Heart right ventricle (tissue), 16 donors: ENCODE measurements around the gene IMPA2. TPM values are rescaled to one million over a fixed set of nuclear protein-coding genes. Genes with fewer than 3 reads are reported as not detected.

ENCODE experiments used
- ATAC-seq, 8 donors: fragments of 200-7000 bp; cut with Tn5 transposase; one replicate each; pipeline ENCODE4 v1.9.1; 2020; ENCODE audit warnings: mild to moderate bottlenecking in 8 of 8, moderate library complexity in 8 of 8, moderate number of reproducible peaks in 1 of 8
- DNase-seq, 2 donors: peaks; one replicate each; pipeline ENCODE4 v3.0.0-alpha.2; 2020
- H3K27ac ChIP-seq, 10 donors: fragments of 200-600 bp; sonication (generic) in 2 of 10; one replicate each; pipeline versions ENCODE4 v1.5.0 to v1.8.0; 2020 to 2022; ENCODE audit warnings: mild to moderate bottlenecking in 3 of 10
- H3K27me3 ChIP-seq, 7 donors: fragments of 200-600 bp; one replicate each; pipeline ENCODE4 v1.8.0; 2021 to 2022; ENCODE audit warnings: mild to moderate bottlenecking in 2 of 7
- H3K36me3 ChIP-seq, 9 donors: fragments of 200-600 bp; sonication (generic) in 1 of 9; one replicate each; pipeline versions ENCODE4 v1.5.0 to v1.8.0; 2020 to 2022; ENCODE audit warnings: mild to moderate bottlenecking in 2 of 9
- H3K4me1 ChIP-seq, 9 donors: fragments of 200-600 bp; sonication (generic) in 1 of 9; one replicate each; pipeline versions ENCODE4 v1.5.0 to v1.8.0; 2020 to 2022; ENCODE audit warnings: mild to moderate bottlenecking in 4 of 9
- H3K4me3 ChIP-seq, 10 donors: fragments of 200-600 bp; sonication (generic) in 2 of 10; one replicate each; pipeline versions ENCODE4 v1.5.0 to v1.8.0; 2020 to 2022; ENCODE audit warnings: mild to moderate bottlenecking in 7 of 10, moderate library complexity in 2 of 10
- H3K9me3 ChIP-seq, 11 donors: fragments of 200-600 bp in 10 of 11; sonication (generic) in 2 of 11; one replicate each; pipeline versions ENCODE4 v1.5.0 to v1.8.0; 2013 to 2022; ENCODE audit warnings: mild to moderate bottlenecking in 2 of 11, control low read depth in 1 of 11, moderate library complexity in 1 of 11
- CTCF ChIP-seq, 9 donors: fragments of 200-600 bp; sonication (generic) in 2 of 9; IDR thresholded peaks; one replicate each; pipeline versions ENCODE4 v1.5.0 to v1.8.0; 2021 to 2022; ENCODE audit warnings: antibody characterized with exemption in 9 of 9, mild to moderate bottlenecking in 5 of 9, moderate library complexity in 1 of 9
- WGBS, 2 donors: extraction: QIAGEN DNeasy Blood & Tissue Kit; methylation state at CpG; one replicate each; pipeline ENCODE4 v1.1.7; 2013; ENCODE audit warnings: inconsistent platforms in 1 of 2; 5-methylcytosine and 5-hydroxymethylcytosine counted together
- intact Hi-C, 10 donors: fragments of 100-400 bp; cut with DNase I; formaldehyde crosslinking; loops; one replicate each; pipeline versions ENCODE4 v1.11.1 to v1.14.2; 2022
- polyA plus RNA-seq, 2 donors: library from polyadenylated mRNA; stranded (reverse); fragments of 200-250 nt; gene quantifications; one replicate each; pipeline ENCODE4 v1.2.3, GENCODE V29; 2013
- total RNA-seq, 10 donors: library from RNA; stranded (reverse); fragmentation: NEBNext Ultra II Directional in 3 of 10; extraction: Animal tissue kit (Norgen Biotek cat#: 25700) in 3 of 10; gene quantifications; one replicate each; pipeline versions ENCODE4 v1.2.1 to v1.2.4, GENCODE V29; 2021 to 2023
- donor health status: Arrhythmogenic right ventricular cardiomyopathy.
- donor health status: ischemic (EF 13 %, LVEDD 7.1; RV severe dilation, severe dysfunction).
- donor health status: healthy with polysubstance abuse.
- donor health status: DM: no; HTN: yes; CAD: no.
- donor health status: DM: no; HTN: no; CAD: no.
- donor health status: ischemic (EF 25% LVEDD 6.9; RV normal size, moderate dysfunction).
- donor health status: ischemic (EF 25% LVEDD 5.7; RV mildly dilated, moderate dysfunction).
- donor health status: healthy.
- donor health status: DM: yes; HTN: yes; CAD: no.
- donor health status: Ischemic cardiomyopathy.
- donor health status: ischemic (EF 35%, LVEDD 5.7; RV mildly dilated, moderate dysfunction).
- donor health status: nonischemic (EF 11% LVEDD 7.7; RV severe dilation, severe dysfunction).
- donor health status: DM: yes; HTN: yes; CAD: no.
- donor health status: PGD.
- donor health status: ischemic (EF 29% LVEDD 5.4; RV normal size, mild dysfunction).
- donor health status: nonischemic (EF 23%, LVEDD 6.1; RV moderate dilation, normal function).

IMPA2 gene
- total and polyA plus RNA-seq, 12 donors, result 17.6 to 79.6 (median 32.2) TPM

GRCh38 chr18:11983592-11983991 lies 2.3 kb downstream of the IMPA2 start:
- WGBS, 2 donors, result 45 to 54% methylated on average over 12 of the region's 12 CpGs
- H3K36me3 ChIP-seq, result no peaks in the 10 kb centered on the region
- no peaks in the 10 kb centered on the region for H3K27me3 ChIP-seq
- TF ChIP-seq CTCF (IDR thresholded peaks at IDR 0.05), result no peak
- DNase-seq, result no peak
- H3K4me1 ChIP-seq, result peaks cover 0 to 76% (median 48%) of the 10 kb centered on the region in 9 donors
- no peak for ATAC-seq
- intact Hi-C loops, result loop anchor here in 4 of 10 donors (5.0 to 10.0 kb wide), 3 partner anchors 36 to 129 kb away; partner anchors contain the start of gene CHMP1B (in 1 of the 4)
- H3K9me3 ChIP-seq, result no peaks in the 10 kb centered on the region
- peak overlapping the region in 8 of 10 donors; percentile 2 to 96 (median 26) for H3K27ac ChIP-seq
- peak overlapping the region in 8 of 10 donors; percentile 82 to 95 (median 91) for H3K4me3 ChIP-seq

- H3K27me3 ChIP-seq, result no peaks in the 10 kb centered on the region
- no peak for DNase-seq
- H3K27ac ChIP-seq, result peak overlapping the region in 8 of 10 donors; percentile 2 to 93 (median 26)
- TF ChIP-seq CTCF (IDR thresholded peaks at IDR 0.05), result no peak
- intact Hi-C loops, result loop anchor here in 4 of 10 donors (5.0 to 10.0 kb wide), 3 partner anchors 37 to 129 kb away; partner anchors contain the start of gene CHMP1B (in 1 of the 4)
- 85 to 91% methylated on average over 6 of the region's 6 CpGs for WGBS, 2 donors
- peaks cover 0 to 74% (median 51%) of the 10 kb centered on the region in 9 donors for H3K4me1 ChIP-seq
- H3K4me3 ChIP-seq, result peak overlapping the region in 6 of 10 donors; percentile 83 to 95 (median 91)
- H3K9me3 ChIP-seq, result no peaks in the 10 kb centered on the region
- no peaks in the 10 kb centered on the region for H3K36me3 ChIP-seq
- no peak for ATAC-seq
These were observed 2.8 kb downstream of the IMPA2 start for GRCh38 chr18:11984091-11984490.

- no peaks in the 10 kb centered on the region for H3K9me3 ChIP-seq
- no peaks in the 10 kb centered on the region for H3K27me3 ChIP-seq
- peaks cover 0 to 68% (median 51%) of the 10 kb centered on the region in 9 donors for H3K4me1 ChIP-seq
- H3K4me3 ChIP-seq, result no peak overlapping the region
- H3K27ac ChIP-seq, result peak overlapping the region in 5 of 10 donors; percentile 28 to 61 (median 55)
- intact Hi-C loops, result loop anchor here in 3 of 10 donors (10.0 kb wide), 2 partner anchors 49 to 131 kb away; partner anchors contain the start of gene CHMP1B (in 1 of the 3)
- DNase-seq, result no peak
- no peak for ATAC-seq
- TF ChIP-seq CTCF (IDR thresholded peaks at IDR 0.05), result no peak
- 67 to 70% methylated on average over 3 of the region's 3 CpGs for whole genome bisulfite sequencing, 2 donors
- H3K36me3 ChIP-seq, result no peaks in the 10 kb centered on the region
These were observed 4.3 kb downstream of the IMPA2 start for GRCh38 chr18:11985586-11985985.

- WGBS, 2 donors, result 84 to 93% methylated on average over 9 of the region's 9 CpGs
- Histone ChIP-seq H3K4me3 (no peak overlapping the region), H3K9me3 (no peaks in the 10 kb centered on the region), H3K36me3 (no peaks in the 10 kb centered on the region), H3K4me1 (peaks cover 0 to 68% (median 51%) of the 10 kb centered on the region in 9 donors), H3K27me3 (no peaks in the 10 kb centered on the region), H3K27ac (peak overlapping the region in 5 of 10 donors; percentile 35 to 71 (median 56))
- ATAC-seq, result no peak
- DNase-seq, result no peak
- no peak for TF ChIP-seq CTCF (IDR thresholded peaks at IDR 0.05)
- intact Hi-C loops, result loop anchor here in 3 of 10 donors (10.0 kb wide), 2 partner anchors 49 to 131 kb away; partner anchors contain the start of gene CHMP1B (in 1 of the 3)
These were observed 4.8 kb downstream of the IMPA2 start for GRCh38 chr18:11986061-11986460.
